GM21381 (cell line): Measurements from ENCODE around the gene ERICH4.

Source experiments
- ATAC-seq: cut with Tn5 transposase; IDR thresholded peaks from one replicate; pipeline ENCODE4 v1.9.1; 2021; ENCODE audit warnings: mild to moderate bottlenecking, moderate library complexity; ENCODE audit not compliant: unreplicated experiment

ERICH4 gene

DNA sequence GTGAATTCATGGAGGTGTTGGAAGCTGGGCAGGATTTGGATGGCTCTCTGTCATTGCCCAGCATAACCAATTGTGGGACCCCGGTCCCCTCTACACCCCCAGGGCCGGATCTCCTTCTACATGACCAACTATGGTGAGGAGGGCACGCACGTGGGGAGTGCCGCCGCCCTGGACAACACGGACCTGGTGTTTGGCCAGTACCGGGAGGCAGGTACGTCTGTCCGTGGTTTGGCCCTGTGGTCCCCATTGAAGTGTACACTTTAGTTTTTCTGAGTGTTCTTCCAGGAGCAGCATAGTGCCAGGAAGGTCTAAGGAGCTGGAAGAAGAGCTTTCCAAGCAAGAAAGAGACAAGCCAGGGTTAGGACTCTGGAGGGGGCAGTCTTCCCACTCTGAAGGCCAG, 29.0 kb upstream of the ERICH4 start:
- ATAC-seq = no peak

DNA sequence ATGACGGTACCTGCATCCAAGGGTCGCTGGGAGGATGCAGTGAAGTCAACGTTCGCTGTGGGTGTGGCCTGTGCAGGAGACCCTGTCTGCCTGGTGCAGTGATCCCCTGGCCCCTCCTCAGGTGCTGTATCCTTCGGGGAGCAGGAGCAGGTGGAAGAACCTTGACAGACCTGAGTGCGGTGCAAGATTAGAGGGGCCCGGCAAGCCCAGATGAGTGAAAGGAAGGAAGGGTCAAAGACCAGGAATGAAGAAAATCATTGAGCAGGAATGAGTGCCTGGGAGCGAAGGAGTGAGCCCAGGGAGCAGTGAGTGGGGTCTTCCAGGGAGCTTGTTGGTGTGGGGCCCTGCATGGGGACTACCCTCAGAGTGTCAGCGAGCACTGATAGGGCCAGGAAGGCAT, 28.5 kb upstream of the ERICH4 start:
- no peak for ATAC-seq

- ATAC-seq = no peak
Measured at GRCh38 chr19:41415154-41415571, 27.8 kb upstream of the ERICH4 start.

- ATAC-seq = no peak
Measured at GRCh38 chr19:41416194-41416674, 26.7 kb upstream of the ERICH4 start.

- ATAC-seq = no peak
Measured at GRCh38 chr19:41420101-41420880, 22.7 kb upstream of the ERICH4 start.

- ATAC-seq = no peak
Measured at GRCh38 chr19:41421314-41421713, 21.6 kb upstream of the ERICH4 start.

- no peak for ATAC-seq
Measured at GRCh38 chr19:41421973-41422372, 21.0 kb upstream of the ERICH4 start.

GRCh38 chr19:41422456-41422855, 20.5 kb upstream of the ERICH4 start:
- no peak for ATAC-seq

DNA sequence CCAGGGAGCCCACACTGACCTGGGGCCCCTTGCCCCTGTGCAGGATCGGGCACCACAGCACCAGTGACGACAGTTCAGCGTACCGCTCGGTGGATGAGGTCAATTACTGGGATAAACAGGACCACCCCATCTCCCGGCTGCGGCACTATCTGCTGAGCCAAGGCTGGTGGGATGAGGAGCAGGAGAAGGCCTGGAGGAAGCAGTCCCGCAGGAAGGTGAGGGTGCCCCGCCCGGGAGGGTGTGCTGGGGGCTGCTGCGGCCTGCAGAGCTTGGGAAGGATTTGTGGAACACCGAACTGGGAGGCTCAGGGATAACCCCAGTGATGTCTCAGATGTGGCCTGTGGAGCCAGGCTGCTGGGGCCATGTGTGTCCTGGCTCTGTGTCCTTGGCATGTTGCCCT, 20.0 kb upstream of the ERICH4 start:
- ATAC-seq = no peak

GRCh38 chr19:41424335-41425173, 18.4 kb upstream of the ERICH4 start:
- ATAC-seq = no peak

GRCh38 chr19:41425174-41426115, 17.5 kb upstream of the ERICH4 start:
- no peak for ATAC-seq

DNA sequence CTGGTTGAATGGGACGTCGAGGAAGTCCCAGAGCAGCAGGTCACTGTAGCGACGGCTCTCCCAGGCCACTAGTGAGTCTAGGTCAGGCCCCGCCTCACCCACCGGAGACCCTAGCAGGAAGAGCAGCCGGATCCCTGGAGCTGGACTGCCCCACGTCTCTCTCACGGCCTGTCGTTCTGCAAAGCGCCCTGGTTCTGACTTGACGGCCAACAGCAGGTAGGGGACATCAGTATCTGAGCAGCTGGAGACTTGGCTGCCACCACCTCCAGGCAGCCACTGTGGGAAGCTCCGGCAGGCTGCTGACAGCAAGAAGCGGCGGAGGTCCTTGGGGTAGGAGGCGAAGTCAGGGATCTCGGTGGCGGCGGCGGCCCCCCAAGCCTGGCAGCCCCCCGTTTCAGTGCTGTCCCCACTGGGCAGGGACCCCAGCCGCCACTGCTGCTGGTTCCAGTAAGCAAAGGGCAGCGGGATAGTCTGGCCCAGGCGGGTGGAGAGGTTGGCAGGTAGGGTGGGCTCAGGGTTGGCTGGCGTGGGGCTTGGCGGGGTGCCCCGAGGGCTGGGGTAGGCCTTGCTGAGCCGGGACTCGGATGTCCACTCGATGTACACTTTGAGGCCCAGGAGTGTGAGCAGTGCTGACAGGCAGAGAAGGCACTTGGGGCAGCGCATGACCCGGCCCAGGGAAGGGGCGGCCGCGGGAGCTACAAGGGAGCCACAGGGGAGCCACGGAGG, 16.7 kb upstream of the ERICH4 start:
- ATAC-seq = no peak

GRCh38 chr19:41426952-41427646, 15.9 kb upstream of the ERICH4 start, which contains the start of gene B3GNT8:
Gene B3GNT8, minus strand, starts transcription at chr19:41427374. Its CDS starts 596 bp downstream, at chr19:41426778.
- ATAC-seq = no peak

DNA sequence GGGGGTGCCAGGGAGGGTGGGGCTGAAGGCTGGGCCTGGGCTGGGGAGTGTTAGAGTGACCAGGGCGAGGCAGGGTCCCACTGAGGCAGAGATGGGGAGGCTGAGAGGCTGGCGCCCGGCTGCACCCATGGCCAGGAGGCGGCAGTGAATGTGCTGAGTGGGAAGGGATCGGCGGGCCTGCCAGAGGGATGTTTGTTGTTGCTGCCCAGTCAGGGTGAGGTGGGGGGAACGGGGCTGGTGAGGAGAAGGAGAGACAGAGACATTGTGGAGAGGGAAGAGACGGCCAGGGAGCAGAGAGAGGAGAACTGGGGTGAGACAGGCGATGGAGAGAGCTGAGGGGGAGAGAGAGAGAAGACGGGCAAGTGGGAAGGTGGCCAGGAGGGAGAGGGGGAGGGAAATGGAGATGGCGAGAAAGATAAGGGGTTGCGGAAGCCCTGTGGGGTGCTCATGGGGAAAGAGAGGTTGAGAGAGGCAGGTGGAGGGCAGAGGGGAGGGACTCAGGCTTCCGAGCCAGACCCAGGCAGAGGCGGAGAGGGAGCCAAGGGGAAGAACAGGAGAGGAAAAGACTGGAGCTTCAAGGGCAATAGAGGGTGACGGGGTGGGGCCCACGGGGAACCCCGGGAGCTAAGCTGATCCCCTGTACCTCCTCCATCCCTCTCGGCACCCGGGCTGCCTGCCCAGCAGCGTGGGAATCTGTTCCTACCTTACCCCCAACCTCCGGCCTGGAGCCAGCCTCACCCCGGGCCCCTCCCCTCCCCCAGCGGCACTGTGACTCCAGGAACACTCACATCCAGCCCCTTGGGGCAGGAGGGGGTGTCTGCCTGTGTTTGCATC, 15.1 kb upstream of the ERICH4 start:
- no peak for ATAC-seq

DNA sequence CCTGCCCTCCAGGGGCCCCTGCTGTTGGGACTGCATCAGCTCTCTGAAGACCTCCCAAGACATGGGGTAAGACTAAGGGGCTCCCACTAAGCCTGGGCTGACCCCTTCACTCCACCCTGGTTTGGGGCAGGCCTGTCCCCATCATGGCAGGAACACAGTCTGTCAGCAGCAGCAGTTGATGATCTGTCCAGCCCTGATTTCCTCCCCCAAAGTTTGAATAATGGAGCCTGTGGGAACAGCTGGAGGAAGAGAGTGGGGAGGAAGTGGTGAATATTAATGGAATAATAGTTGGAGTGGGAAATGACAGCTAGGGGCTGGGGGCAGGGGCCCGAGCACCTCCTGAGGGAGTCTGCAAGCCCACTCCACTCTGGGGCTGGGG, 14.5 kb upstream of the ERICH4 start:
- no peak for ATAC-seq

GRCh38 chr19:41430922-41431321, 12.0 kb upstream of the ERICH4 start:
- ATAC-seq = no peak

GRCh38 chr19:41431426-41432386, 11.2 kb upstream of the ERICH4 start:
- no peak for ATAC-seq

DNA sequence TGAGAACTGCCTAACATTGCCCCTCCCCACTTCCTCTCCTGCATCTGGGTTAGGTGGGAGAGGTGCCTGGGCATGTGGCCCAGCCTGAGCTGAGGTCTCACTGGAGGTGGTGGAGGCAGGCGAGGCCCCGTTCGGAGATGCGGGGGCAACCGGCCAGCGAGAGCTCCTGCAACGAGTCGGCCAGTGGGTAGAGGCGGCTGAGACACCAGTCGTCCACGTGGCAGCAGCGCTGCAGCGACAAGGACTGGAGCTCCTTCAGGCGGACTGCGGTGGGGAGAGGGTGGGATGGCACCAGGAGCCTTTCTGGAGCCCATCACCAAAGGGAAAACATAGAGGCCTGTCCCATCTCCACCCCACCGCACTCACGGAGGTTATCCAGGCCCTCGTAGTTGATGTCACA, 9.8 kb upstream of the ERICH4 start:
- no peak for ATAC-seq
